Osteoblast (primary cell): Measurements from ENCODE around the gene EN1. TPM values are rescaled to one million over a fixed set of nuclear protein-coding genes. Genes with fewer than 3 reads are reported as not detected.

ENCODE experiments used
- DNase-seq: peaks from one replicate; pipeline ENCODE4 v3.0.0; 2011; ENCODE audit warnings: low spot score, mixed read lengths; ENCODE audit not compliant: insufficient read length; ENCODE audit errors: missing footprints
- H2AFZ ChIP-seq: 2 replicates; pipeline ENCODE4 v1.6.0; 2011; ENCODE audit warnings: mild to moderate bottlenecking, low read length
- H3K27ac ChIP-seq: 2 replicates; pipeline ENCODE4 v1.5.1; 2011; ENCODE audit warnings: mild to moderate bottlenecking, low read depth, low read length, moderate library complexity
- H3K27me3 ChIP-seq: 2 replicates; pipeline ENCODE4 v1.6.0; 2012; ENCODE audit warnings: mild to moderate bottlenecking, control low read depth, inconsistent platforms, low read length, moderate library complexity; ENCODE audit not compliant: insufficient read depth
- H3K36me3 ChIP-seq: 2 replicates; pipeline ENCODE4 v1.5.1; 2011; ENCODE audit warnings: mild to moderate bottlenecking, low read length, control low read depth, moderate library complexity; ENCODE audit not compliant: insufficient read depth
- H3K4me1 ChIP-seq: 2 replicates; pipeline ENCODE4 v1.5.1; 2011; ENCODE audit warnings: mild to moderate bottlenecking, low read length, control low read depth, moderate library complexity; ENCODE audit not compliant: insufficient read depth
- H3K4me2 ChIP-seq: 2 replicates; pipeline ENCODE4 v1.6.0; 2011; ENCODE audit warnings: mild to moderate bottlenecking, low read length; ENCODE audit not compliant: insufficient read depth
- H3K4me3 ChIP-seq: fragments of 200-600 bp; sonication (generic); 3 replicates; pipeline ENCODE4 v1.5.1; 2012; ENCODE audit warnings: mild to moderate bottlenecking, low read length, inconsistent platforms; ENCODE audit not compliant: insufficient read depth
- H3K79me2 ChIP-seq: 2 replicates; pipeline ENCODE4 v1.6.0; 2012; ENCODE audit warnings: mild to moderate bottlenecking, low read length, control low read depth, inconsistent platforms; ENCODE audit not compliant: insufficient read depth
- H3K9me3 ChIP-seq: 2 replicates; pipeline ENCODE4 v1.5.1; 2011; ENCODE audit warnings: low read depth, low read length, control low read depth
- H4K20me1 ChIP-seq: 2 replicates; pipeline ENCODE4 v1.6.0; 2012; ENCODE audit warnings: mild to moderate bottlenecking, low read length, control low read depth; ENCODE audit not compliant: insufficient read depth
- CTCF ChIP-seq: IDR thresholded peaks from 2 replicates; pipeline ENCODE4 v1.5.1; 2011; ENCODE audit warnings: mild to moderate bottlenecking, low read depth, low read length, moderate library complexity; ENCODE audit errors: extremely low read depth
- total RNA-seq: library from RNA; depleted of rRNA; stranded (reverse); fragments of >200 nt; gene quantifications from 2 replicates; pipeline ENCODE4 v1.2.3, GENCODE V29; 2012

The EN1 gene
- total RNA-seq, 1 donor: 0.72 TPM

- Histone ChIP-seq H2AFZ (no peak overlapping the region), H3K27ac (no peak overlapping the region), H3K4me3 (no peak overlapping the region), H3K4me1 (no peaks in the 10 kb centered on the region), H3K4me2 (no peak overlapping the region), H3K27me3 (peaks cover 8% of the 10 kb centered on the region), H3K9me3 (no peaks in the 10 kb centered on the region), H3K36me3 (no peaks in the 10 kb centered on the region), H3K79me2 (no peaks in the 10 kb centered on the region), H4K20me1 (no peaks in the 10 kb centered on the region)
- no peak for DNase-seq
- TF ChIP-seq CTCF: no peak
Observed at GRCh38 chr2:118875318-118875717, 27.9 kb upstream of the EN1 start.

- Histone ChIP-seq H4K20me1 (no peaks in the 10 kb centered on the region), H3K9me3 (no peaks in the 10 kb centered on the region), H3K4me3 (no peak overlapping the region), H3K36me3 (no peaks in the 10 kb centered on the region), H3K27me3 (peaks cover 5% of the 10 kb centered on the region), H3K79me2 (no peaks in the 10 kb centered on the region), H2AFZ (no peak overlapping the region), H3K27ac (no peak overlapping the region), H3K4me1 (no peaks in the 10 kb centered on the region), H3K4me2 (no peak overlapping the region)
- DNase-seq: no peak
- no peak for TF ChIP-seq CTCF
Observed at GRCh38 chr2:118874324-118874723, 26.9 kb upstream of the EN1 start.

GRCh38 chr2:118865106-118865505, 17.7 kb upstream of the EN1 start:
- peaks cover 2% of the 10 kb centered on the region for H3K4me1 ChIP-seq
- H3K79me2 ChIP-seq: no peaks in the 10 kb centered on the region
- H3K9me3 ChIP-seq: no peaks in the 10 kb centered on the region
- H2AFZ ChIP-seq: no peak overlapping the region
- no peaks in the 10 kb centered on the region for H3K27me3 ChIP-seq
- peak; percentile 84 for DNase-seq
- H3K36me3 ChIP-seq: no peaks in the 10 kb centered on the region
- H3K4me2 ChIP-seq: no peak overlapping the region
- peak; percentile 76 for TF ChIP-seq CTCF
- no peak overlapping the region for H3K4me3 ChIP-seq
- H3K27ac ChIP-seq: no peak overlapping the region
- no peaks in the 10 kb centered on the region for H4K20me1 ChIP-seq

GRCh38 chr2:118864207-118864606, 16.8 kb upstream of the EN1 start:
- H3K79me2 ChIP-seq: no peaks in the 10 kb centered on the region
- TF ChIP-seq CTCF: no peak
- no peak overlapping the region for H3K4me3 ChIP-seq
- no peaks in the 10 kb centered on the region for H3K9me3 ChIP-seq
- H3K4me1 ChIP-seq: peaks cover 2% of the 10 kb centered on the region
- H3K4me2 ChIP-seq: no peak overlapping the region
- no peak overlapping the region for H3K27ac ChIP-seq
- peaks cover 7% of the 10 kb centered on the region for H3K27me3 ChIP-seq
- no peak for DNase-seq
- no peaks in the 10 kb centered on the region for H4K20me1 ChIP-seq
- H2AFZ ChIP-seq: no peak overlapping the region
- no peaks in the 10 kb centered on the region for H3K36me3 ChIP-seq
